Tongue (tissue), 2 donors: Measurements from ENCODE around the gene TMEM229B. TPM values are rescaled to one million over a fixed set of nuclear protein-coding genes. Genes with fewer than 3 reads are reported as not detected.

Source experiments
- DNase-seq: peaks from one replicate; pipeline ENCODE4 v3.0.0-alpha.2; 2015
- total RNA-seq: library from RNA; depleted of rRNA; stranded (reverse); fragments of >200 nt; gene quantifications from one replicate; pipeline ENCODE4 v1.2.3, GENCODE V29; 2014

TMEM229B gene
- total RNA-seq, 1 donor from 2014 or later = 1.6 TPM

- DNase-seq = no peak
These were observed 2.9 kb downstream of the TMEM229B start for GRCh38 chr14:67485501-67486095.

DNA sequence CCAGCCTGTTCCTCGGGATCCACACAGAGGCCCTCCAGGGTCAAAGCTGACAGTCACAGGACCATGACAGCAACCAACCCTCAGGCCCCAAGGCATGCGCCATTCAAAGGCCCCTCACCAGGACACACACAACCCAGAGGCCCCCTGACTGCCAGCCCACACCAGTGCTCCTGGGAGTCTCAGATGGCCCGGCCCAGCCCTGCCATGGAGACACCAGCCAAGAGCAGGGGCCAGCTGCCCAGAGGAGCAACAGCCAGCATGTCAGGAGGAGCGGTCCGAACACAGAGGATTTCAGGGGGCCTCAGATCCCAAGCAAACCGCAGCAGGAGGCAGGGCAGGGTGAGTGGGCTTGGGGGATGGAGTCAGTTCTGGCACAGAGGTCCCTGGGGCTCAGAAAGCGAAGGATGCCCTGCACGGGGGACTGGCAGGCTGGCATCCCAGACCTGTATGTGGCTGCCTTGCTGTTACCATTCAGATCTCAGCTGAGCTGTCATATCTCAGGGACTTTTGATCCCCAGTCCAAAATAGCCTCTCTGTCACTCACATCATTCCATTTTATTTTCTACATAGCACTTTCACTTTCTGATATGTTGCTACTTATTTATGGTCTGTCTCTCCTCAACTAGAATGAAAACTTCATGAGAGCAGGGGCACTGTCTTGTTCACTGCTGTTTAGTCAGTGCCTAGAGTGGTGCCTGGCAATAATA is 4.8 kb downstream of the TMEM229B start:
- peak; percentile 13 for DNase-seq

- DNase-seq = no peak
These were observed 6.0 kb downstream of the TMEM229B start for GRCh38 chr14:67482231-67483164.

GRCh38 chr14:67480011-67480410 is 8.5 kb downstream of the TMEM229B start:
- peak; percentile 78 for DNase-seq

DNA sequence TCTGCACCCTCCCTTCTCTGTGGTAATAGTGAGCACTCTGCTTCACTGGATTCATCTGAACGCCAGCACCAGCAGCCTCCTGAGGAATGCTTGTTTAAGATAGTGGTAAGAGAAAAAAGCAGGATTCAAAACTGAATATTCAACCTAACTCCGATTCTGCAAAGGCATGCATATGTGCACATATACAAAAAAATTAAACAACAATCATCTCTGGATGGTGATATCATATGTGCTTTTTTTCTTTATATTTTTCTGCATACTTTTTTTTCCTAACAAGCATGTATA is 9.8 kb downstream of the TMEM229B start:
- DNase-seq = no peak

DNA sequence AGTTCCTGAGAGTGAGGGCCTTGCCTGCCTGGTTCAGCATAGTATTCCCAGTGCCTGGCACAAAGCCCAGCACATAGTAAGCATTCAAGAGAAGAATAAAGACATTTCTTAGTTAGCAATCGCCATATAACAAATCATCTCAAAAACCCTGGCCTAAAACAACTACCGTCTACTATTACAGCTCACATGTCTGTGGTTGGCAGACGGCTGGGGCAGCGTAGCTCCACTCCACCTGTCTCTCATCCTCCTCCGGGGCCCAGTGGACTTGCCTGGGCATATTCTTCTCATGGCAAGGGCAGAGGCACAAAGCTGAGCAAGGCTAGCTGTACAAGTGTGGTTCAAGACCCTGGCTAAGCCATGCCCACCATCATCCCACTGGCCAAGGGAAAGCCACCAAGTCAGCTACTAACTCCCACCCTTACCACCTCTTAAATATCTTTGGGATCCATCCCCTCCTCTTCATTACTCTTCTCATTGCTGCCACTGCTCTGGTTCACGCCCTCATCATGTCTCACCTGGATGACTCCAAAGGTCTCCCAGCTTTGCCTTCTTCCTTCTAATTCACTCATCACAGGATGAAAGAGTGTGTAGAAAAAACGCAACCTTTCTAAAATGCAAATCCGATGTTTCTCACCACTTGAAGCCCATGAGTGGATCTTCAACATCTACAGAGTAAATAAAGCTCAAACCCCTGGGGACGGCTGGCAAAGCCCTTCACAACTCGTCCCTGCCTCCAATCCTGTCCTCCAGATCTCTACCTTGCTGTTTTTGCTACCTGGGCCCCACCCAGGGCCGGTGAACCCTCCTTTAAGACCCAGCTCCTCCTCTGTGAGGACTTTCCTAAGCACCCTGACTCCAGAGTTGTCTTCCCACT is 10.4 kb downstream of the TMEM229B start:
- DNase-seq = no peak

GRCh38 chr14:67474366-67474765 is 14.2 kb downstream of the TMEM229B start:
- no peak for DNase-seq

- no peak for DNase-seq
These were observed 15.0 kb downstream of the TMEM229B start for GRCh38 chr14:67473290-67474082.

GRCh38 chr14:67472726-67473125 is 15.8 kb downstream of the TMEM229B start:
- no peak for DNase-seq

- no peak for DNase-seq
These were observed 18.6 kb downstream of the TMEM229B start for GRCh38 chr14:67469954-67470353.

- no peak for DNase-seq
These were observed 20.2 kb downstream of the TMEM229B start for GRCh38 chr14:67468378-67468730.

DNA sequence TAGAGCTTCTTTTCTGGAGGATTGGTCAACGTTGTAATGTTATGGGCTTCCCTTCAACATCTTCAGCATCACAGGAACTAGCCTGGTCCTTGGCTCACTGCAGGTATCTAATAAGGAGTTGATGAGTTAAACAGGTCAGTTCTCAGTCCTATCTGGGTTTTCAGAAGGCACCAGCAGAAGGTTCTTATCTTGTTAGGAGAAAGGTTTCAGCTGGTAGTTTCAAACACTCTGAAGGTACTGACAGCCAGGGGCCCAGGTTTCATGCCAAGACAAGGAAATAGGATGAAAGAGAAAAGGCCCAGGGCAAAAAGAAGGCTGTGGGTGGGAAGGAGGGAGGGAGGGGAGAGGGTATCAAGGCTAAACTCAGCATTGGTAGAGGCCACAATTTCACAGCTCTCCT is 21.4 kb downstream of the TMEM229B start:
- DNase-seq = no peak

- DNase-seq = no peak
These were observed 23.6 kb downstream of the TMEM229B start for GRCh38 chr14:67464879-67465278.

DNA sequence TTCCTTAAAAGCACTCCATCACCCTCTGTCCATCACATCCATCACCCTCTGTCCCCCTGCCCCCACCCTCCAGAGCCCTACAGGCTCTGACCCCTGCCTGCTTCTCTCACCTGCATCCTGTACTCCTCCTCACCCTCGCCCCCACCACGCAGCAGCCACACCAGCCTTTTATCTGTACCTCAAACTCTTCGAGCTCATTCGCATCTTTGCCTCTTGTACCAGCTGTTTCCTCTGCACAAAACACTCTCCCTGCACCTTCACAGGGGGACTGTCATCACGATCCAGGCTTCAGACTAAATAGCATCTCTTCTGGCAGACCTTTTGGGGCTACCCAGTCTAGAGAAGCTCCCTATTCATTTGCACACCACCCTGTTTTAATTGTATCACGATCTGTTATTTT is 24.1 kb downstream of the TMEM229B start:
- no peak for DNase-seq

GRCh38 chr14:67463900-67464299 is 24.6 kb downstream of the TMEM229B start:
- no peak for DNase-seq

GRCh38 chr14:67461996-67462395 is 26.5 kb downstream of the TMEM229B start:
- no peak for DNase-seq

DNA sequence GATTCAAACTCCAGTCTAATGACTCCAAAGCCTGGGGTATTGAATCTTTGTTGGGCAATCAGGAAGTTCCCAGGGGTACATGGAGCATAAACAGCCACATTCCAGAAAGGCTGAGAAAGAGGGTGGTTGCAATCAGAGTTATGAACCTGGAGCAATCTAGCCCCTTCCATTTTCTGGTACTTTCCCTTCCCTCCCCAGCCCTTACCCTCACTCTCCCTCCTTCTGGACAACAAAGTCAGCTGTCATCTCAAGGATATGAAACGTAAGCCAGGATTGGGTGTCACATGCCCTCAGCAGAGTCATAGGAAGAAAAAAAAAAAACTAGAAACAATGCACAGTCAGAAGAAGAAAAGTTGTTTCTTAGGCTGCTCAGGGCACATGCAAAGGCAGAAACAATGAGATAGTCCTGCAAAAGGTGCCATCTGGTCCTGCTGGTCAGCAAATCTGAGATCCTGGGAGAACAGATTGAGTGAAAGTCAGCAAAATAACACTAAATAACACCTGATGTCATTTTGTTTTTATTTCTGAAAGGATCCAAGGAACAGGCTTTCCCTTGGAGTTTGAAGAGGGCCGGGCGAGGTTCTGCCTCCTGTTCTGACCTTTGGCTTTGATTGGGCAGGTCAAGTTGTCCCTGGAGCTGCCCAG is 27.1 kb downstream of the TMEM229B start:
- DNase-seq = no peak

DNA sequence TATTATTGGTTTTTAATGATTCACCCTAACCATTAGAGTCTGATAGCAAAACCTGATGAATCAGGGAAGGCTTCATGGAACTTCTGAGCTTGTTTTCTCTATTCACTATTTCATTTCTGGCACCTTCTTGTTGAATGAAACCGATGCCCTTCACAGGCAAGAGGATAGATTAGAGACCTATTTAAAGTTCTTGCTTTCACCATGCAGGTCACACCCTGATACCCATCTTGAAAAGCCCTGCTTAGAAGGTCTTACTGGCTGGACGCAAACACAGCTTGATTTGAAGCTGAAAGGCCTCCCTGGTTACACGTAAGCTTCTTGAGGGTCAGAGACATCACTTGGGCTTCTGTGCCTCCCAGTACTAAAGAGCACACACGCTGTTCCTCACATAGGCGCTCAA is 29.2 kb downstream of the TMEM229B start:
- DNase-seq = no peak

DNA sequence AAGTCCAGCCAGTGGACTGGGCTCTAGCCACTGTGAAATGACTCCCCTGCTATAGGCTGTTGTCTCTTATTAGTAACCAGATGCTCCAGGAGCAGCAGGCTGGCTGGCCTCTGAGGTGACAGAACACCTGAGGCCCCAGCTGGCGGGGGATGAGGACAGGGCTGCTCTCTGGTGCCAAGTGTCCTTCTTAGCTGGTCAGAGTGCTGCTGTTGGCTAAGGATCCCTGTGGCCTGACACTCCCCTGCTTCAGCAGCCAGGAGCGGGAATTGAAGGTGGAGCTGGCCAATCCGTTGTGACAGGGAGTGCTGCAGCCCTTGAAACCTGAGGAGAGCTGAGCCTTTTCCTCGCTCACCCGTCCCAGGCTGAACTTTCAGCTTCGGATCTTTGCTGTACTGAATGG is 30.7 kb downstream of the TMEM229B start:
- DNase-seq = peak; percentile 56

DNA sequence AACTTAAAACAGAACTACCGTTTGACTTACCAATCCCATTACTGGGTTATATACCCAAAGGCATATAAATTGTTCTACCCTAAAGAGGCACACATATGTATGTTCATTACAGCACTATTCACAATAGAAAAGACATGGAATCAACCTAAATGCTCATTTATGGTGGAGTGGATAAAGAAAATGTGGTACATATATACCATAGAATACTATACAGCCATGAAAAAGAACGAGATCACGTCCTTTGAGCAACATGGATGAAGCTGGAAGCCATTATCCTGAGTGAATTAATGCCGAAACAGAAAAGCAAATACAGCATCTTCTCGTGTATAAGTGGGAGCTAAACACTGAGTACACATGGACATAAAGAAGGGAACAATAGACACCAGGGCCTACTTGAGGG is 31.8 kb downstream of the TMEM229B start:
- DNase-seq = no peak
